ENCODE measurements around the gene GALNT2. TPM values are rescaled to one million over a fixed set of nuclear protein-coding genes. Genes with fewer than 3 reads are reported as not detected.

The GALNT2 gene
- total RNA-seq, 1 donor from 2014 or later, result 66.3 TPM

DNA sequence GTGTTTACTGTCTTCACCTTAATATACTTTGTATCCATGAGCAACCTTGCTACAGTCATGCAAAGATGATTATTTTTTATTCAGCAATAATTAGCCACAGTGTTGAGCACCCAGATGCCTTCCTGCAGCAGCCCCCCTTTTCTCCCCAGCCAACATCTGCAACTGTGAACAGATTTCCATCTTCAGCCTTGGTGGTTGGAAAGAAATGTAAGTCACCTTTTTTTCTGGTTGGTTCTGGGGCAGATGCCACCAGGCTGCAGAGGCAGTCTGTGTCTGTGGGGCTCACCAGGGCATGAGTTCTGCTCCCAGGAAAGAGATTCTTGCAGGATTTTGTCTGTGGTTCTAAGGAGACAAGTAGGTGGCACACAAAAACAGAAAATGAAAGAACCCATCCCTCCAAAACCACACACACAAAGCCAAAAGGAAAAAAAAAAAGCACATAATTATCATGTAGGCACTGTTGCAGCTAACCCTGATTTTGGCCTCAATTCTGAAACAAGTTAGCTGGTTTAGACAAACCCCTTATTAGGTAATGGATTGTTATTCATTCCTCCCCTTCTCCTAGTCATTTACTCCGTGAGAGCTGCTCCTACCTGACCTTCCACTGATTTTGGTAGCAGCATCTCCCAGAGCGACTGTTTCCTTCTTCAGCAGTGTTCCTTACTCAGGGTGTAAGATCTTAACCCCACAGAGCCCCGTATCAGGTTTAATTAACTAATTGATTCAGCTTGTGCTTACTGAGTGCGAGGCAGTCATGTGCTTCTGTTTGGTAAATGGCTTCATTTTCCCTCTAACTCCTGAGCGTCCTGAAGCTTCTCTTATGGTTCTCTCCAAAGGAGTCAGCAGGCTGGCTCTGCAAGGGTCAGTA is 36.5 kb downstream of the GALNT2 start:
- no peak for DNase-seq (ENCODE audit: extremely low spot score, unreplicated experiment)
- TF ChIP-seq, protein P1, sequence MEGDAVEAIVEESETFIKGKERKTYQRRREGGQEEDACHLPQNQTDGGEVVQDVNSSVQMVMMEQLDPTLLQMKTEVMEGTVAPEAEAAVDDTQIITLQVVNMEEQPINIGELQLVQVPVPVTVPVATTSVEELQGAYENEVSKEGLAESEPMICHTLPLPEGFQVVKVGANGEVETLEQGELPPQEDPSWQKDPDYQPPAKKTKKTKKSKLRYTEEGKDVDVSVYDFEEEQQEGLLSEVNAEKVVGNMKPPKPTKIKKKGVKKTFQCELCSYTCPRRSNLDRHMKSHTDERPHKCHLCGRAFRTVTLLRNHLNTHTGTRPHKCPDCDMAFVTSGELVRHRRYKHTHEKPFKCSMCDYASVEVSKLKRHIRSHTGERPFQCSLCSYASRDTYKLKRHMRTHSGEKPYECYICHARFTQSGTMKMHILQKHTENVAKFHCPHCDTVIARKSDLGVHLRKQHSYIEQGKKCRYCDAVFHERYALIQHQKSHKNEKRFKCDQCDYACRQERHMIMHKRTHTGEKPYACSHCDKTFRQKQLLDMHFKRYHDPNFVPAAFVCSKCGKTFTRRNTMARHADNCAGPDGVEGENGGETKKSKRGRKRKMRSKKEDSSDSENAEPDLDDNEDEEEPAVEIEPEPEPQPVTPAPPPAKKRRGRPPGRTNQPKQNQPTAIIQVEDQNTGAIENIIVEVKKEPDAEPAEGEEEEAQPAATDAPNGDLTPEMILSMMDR (conservative IDR thresholded peaks at IDR 0.05), result no peak
- Mint-ChIP-seq H3K36me3 (peaks cover 3% of the 10 kb centered on the region), H3K4me3 (no peak overlapping the region), H3K9me3 (no peaks in the 10 kb centered on the region), H3K4me1 (ENCODE audit: unreplicated experiment) (peaks cover 54% of the 10 kb centered on the region), H3K27ac (no peak overlapping the region), H3K27me3 (peaks cover 5% of the 10 kb centered on the region)

DNA sequence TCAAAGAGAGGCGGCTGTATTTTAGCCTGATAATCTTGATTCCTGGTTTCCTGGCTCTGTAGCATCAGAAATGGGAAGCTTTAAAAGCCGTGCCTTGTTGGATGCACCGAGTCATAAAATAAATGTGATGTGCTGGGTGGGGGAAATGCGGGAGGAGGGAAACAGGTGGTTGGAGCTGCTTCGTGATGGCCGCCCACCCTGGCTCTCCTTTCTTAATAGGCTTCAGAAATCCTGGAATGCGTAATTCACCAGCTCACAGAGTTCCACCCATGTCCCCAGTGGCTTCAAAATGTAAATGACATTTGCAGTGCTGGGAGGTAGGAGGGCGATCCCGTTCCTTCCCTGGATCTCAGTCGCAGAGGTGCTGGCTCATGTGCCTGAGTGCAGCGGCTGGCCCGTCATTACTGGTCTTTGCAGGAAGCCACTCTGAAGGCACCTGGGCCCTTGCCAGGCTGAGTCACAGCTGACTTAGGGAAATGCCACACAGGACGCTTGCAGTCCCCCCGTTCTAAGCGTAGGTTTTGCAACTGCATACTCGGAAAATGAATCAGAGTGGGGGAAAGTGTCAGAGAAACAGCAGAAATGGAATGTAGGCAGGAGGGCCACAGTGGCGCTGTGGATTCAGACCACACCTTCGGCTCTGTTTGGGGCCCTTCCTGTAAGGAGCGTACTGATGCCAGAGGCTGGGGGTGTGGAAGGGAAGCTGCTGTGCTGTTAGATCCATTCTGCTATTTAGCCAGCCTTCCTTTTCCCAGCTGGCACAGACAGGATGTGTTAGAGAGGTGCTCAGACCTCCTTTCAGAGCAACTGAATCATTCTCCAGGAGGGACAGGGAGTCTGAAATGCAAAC is 37.6 kb downstream of the GALNT2 start:
- DNase-seq (ENCODE audit: extremely low spot score, unreplicated experiment), result no peak
- peaks cover 5% of the 10 kb centered on the region for H3K27me3 Mint-ChIP-seq
- H3K4me1 Mint-ChIP-seq (ENCODE audit: unreplicated experiment), result peaks cover 57% of the 10 kb centered on the region
- H3K36me3 Mint-ChIP-seq, result peaks cover 3% of the 10 kb centered on the region
- no peak overlapping the region for H3K4me3 Mint-ChIP-seq
- TF ChIP-seq, protein P1 (conservative IDR thresholded peaks at IDR 0.05), result peak; percentile 22
- H3K27ac Mint-ChIP-seq, result peak overlapping the region; percentile 69
- no peaks in the 10 kb centered on the region for H3K9me3 Mint-ChIP-seq

DNA sequence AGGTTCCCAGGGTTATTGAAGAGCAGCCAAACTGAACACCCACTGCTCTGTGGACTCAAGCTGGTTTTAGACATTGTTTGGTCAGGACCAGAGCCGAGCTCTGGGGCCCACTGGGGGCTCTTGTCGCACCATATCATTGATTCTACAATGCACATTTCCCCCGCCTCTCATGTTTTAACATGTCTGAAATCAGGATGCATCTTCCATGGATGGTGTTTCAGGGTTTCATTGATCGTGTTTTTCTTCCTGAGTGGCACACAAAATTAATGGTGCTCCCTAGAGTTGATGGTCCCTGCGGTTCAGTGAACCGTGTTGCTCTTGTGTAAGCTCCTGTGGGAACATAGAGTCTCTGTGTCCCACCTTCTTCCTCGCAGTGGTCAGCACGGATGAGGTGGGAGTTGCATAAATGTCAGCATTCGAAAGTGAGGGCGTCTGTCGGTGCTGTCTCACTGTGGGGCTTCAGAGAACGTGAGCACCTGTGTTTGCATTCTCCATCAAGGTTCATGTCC is 38.3 kb downstream of the GALNT2 start:
- TF ChIP-seq, protein P1 (conservative IDR thresholded peaks at IDR 0.05), result no peak
- no peak overlapping the region for H3K4me3 Mint-ChIP-seq
- peaks cover 63% of the 10 kb centered on the region for H3K4me1 Mint-ChIP-seq (ENCODE audit: unreplicated experiment)
- peaks cover 9% of the 10 kb centered on the region for H3K27me3 Mint-ChIP-seq
- no peak for DNase-seq (ENCODE audit: extremely low spot score, unreplicated experiment)
- peak overlapping the region; percentile 69 for H3K27ac Mint-ChIP-seq
- H3K36me3 Mint-ChIP-seq, result peaks cover 3% of the 10 kb centered on the region
- H3K9me3 Mint-ChIP-seq, result no peaks in the 10 kb centered on the region

DNA sequence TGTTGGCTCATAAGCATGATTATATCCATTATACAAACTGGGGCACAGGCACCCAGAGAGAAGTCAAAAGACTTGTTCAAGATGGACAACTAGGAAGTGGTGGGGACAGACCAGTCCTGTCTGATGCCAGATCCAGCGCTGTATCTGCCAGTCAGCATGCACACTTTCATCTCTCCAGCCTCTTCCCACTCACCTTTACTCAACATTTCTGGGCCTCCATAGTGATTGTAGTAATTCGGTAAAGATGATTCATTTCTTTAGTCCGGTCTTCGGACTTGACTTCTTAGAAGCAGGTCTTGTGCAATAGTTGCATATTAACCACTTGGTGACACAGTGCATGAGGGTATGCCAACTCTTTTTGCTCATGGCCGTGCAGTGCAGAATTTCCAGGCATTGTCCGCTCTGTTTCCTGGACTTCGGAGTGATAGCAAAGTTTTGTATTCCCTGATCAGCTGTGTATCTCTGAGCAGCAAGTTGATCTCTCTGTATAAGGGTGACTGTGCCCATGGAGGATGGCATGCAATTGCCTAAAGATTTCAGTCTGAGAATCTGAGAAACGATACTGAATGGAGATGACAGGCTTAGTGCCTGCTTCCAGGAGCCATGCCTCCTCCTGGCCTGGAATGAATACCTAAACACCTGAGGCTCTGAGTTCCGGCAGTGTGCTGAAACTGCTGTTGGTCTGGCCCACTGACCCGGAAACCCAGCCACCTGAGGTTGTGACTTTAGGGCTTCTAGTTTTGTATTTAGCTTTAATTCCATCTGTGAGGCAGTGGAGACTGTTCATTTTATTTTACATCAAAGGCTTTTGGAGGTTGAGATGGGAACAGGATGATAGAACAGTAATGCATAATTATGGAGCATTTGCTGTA is 39.0 kb downstream of the GALNT2 start:
- H3K9me3 Mint-ChIP-seq, result no peaks in the 10 kb centered on the region
- H3K27me3 Mint-ChIP-seq, result peaks cover 9% of the 10 kb centered on the region
- H3K27ac Mint-ChIP-seq, result peak overlapping the region; percentile 41
- TF ChIP-seq, protein P1 (conservative IDR thresholded peaks at IDR 0.05), result no peak
- no peak overlapping the region for H3K4me3 Mint-ChIP-seq
- no peak for DNase-seq (ENCODE audit: extremely low spot score, unreplicated experiment)
- H3K36me3 Mint-ChIP-seq, result peaks cover 3% of the 10 kb centered on the region
- peaks cover 67% of the 10 kb centered on the region for H3K4me1 Mint-ChIP-seq (ENCODE audit: unreplicated experiment)

DNA sequence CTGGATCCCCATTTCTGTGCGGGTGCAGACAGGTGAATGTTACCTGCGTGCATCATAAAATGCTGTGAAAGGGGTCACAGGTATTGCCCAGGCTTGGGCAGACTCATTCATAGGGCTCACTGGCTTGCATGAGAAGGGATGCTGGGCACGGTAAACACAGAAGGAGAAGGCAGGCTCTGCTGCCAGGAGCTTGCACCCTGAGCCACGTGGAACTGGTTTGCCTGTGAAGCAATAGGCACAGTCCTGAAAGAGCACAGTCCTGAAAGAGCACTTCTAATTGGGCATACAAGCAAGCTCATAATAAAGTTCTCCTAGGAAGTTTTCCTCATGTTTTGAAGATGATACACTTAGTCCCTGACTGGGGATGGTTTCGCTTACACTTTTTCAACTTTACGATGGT is 40.9 kb downstream of the GALNT2 start:
- TF ChIP-seq, protein P1 (conservative IDR thresholded peaks at IDR 0.05), result no peak
- Mint-ChIP-seq H3K4me1 (ENCODE audit: unreplicated experiment) (peaks cover 63% of the 10 kb centered on the region), H3K27me3 (peaks cover 9% of the 10 kb centered on the region), H3K36me3 (no peaks in the 10 kb centered on the region), H3K27ac (no peak overlapping the region), H3K9me3 (no peaks in the 10 kb centered on the region), H3K4me3 (no peak overlapping the region)
- DNase-seq (ENCODE audit: extremely low spot score, unreplicated experiment), result no peak

All from type B pancreatic cell (in vitro differentiated cells).